K562 (cell line): ENCODE results near the gene CCDC106. TPM values are rescaled to one million over a fixed set of nuclear protein-coding genes. Genes with fewer than 3 reads are reported as not detected.

Source experiments
- ATF7 ChIP-seq: fragments of 450-650 bp; IDR thresholded peaks from 2 replicates; pipeline ENCODE4 v1.7.1; 2014; ENCODE audit warnings: mild to moderate bottlenecking, moderate library complexity
- BCLAF1 ChIP-seq, 2 experiments: fragments of 450-650 bp in 1 of 2; IDR thresholded peaks; 2 replicates each; pipeline ENCODE4 v1.6.1; 2011 to 2017; ENCODE audit warnings: low read depth in 2 of 2, antibody characterized with exemption in 1 of 2, borderline replicate concordance in 1 of 2, low read length in 1 of 2, mild to moderate bottlenecking in 1 of 2, mixed read lengths in 1 of 2; ENCODE audit not compliant: control insufficient read depth in 1 of 2
- CBX2 ChIP-seq: fragments of 200-600 bp; sonication (generic); IDR thresholded peaks from one replicate; pipeline ENCODE4 v1.6.1; 2012; ENCODE audit warnings: mild to moderate bottlenecking, low read length, inconsistent platforms; ENCODE audit not compliant: insufficient read depth, poor library complexity, severe bottlenecking
- CBX3 ChIP-seq, 2 experiments: IDR thresholded peaks; 1 replicate in 1 of 2; 2 replicates in 1 of 2; pipeline ENCODE4 v1.6.1; 2012; ENCODE audit warnings: inconsistent platforms in 2 of 2, low read length in 2 of 2, borderline replicate concordance in 1 of 2, control low read depth in 1 of 2
- CBX8 ChIP-seq: fragments of 200-600 bp; sonication (generic); IDR thresholded peaks from 2 replicates; pipeline ENCODE4 v1.6.1; 2012; ENCODE audit warnings: borderline replicate concordance, mixed run types, low read depth, mild to moderate bottlenecking, moderate library complexity, mixed read lengths, low read length, control low read depth, inconsistent platforms; ENCODE audit not compliant: poor library complexity, severe bottlenecking; ENCODE audit errors: extremely low read depth
- EGR1 ChIP-seq: fragments of 450-650 bp; conservative IDR thresholded peaks from 2 replicates; pipeline ENCODE4 v1.6.1; 2017; ENCODE audit warnings: mild to moderate bottlenecking
- GABPB1 ChIP-seq: sonication (generic); formaldehyde crosslinking; IDR thresholded peaks from 2 replicates; pipeline ENCODE4 v1.8.0; 2022; ENCODE audit warnings: mild to moderate bottlenecking, missing genetic modification reagents
- HLTF ChIP-seq: fragments of 450-650 bp; IDR thresholded peaks from 2 replicates; pipeline ENCODE4 v1.6.1; 2016
- HSF4 ChIP-seq: fragments of 250-450 bp; sonication (Bioruptor Pico); IDR thresholded peaks from 2 replicates; pipeline ENCODE4 v2.1.2; 2022; ENCODE audit warnings: mild to moderate bottlenecking, moderate library complexity, borderline replicate concordance
- IFI16 ChIP-seq: fragments of 250-450 bp; sonication (Bioruptor Pico); IDR thresholded peaks from 2 replicates; pipeline ENCODE4 v2.1.2; 2022; ENCODE audit warnings: mild to moderate bottlenecking, inconsistent platforms
- MEIS2 ChIP-seq: fragments of 450-650 bp; IDR thresholded peaks from 2 replicates; pipeline ENCODE4 v1.6.1; 2014; ENCODE audit warnings: mild to moderate bottlenecking; ENCODE audit not compliant: partially characterized antibody
- POLR2AphosphoS5 ChIP-seq: IDR thresholded peaks from 2 replicates; pipeline ENCODE4 v1.6.1; 2011; ENCODE audit warnings: mild to moderate bottlenecking, low read depth, low read length, moderate library complexity; ENCODE audit not compliant: control insufficient read depth, insufficient read depth
- TBP ChIP-seq: optimal IDR thresholded peaks from 2 replicates; pipeline ENCODE3; 2011; ENCODE audit warnings: low read depth, low read length, improper control_type of control experiment
- ZBED1 ChIP-seq: IDR thresholded peaks from 2 replicates; pipeline ENCODE4 v1.6.1; 2014
- ZNF12 ChIP-seq: sonication (generic); formaldehyde crosslinking; IDR thresholded peaks from 2 replicates; pipeline ENCODE4 v1.4.0; 2020; ENCODE audit warnings: mild to moderate bottlenecking, missing genetic modification reagents
- ZNF146 ChIP-seq: IDR thresholded peaks from one replicate; pipeline ENCODE4 v1.6.1; 2018; ENCODE audit warnings: missing compliant biosample characterization; ENCODE audit not compliant: unreplicated experiment
- ZNF165 ChIP-seq: fragments of 250-450 bp; sonication (Bioruptor Pico); IDR thresholded peaks from 2 replicates; pipeline ENCODE4 v1.4.0; 2020; ENCODE audit warnings: borderline replicate concordance
- ZNF347 ChIP-seq: fragments of 450-650 bp; formaldehyde crosslinking; IDR thresholded peaks from 2 replicates; pipeline ENCODE4 v1.4.0; 2020; ENCODE audit warnings: low read depth, mild to moderate bottlenecking, moderate library complexity
- ZNF444 ChIP-seq: fragments of 250-450 bp; sonication (Bioruptor Pico); IDR thresholded peaks from 2 replicates; pipeline ENCODE4 v1.4.0; 2020; ENCODE audit warnings: mild to moderate bottlenecking, moderate library complexity
- ZNF57 ChIP-seq: fragments of 450-650 bp; formaldehyde crosslinking; IDR thresholded peaks from 2 replicates; pipeline ENCODE4 v1.4.0; 2020; ENCODE audit warnings: mild to moderate bottlenecking, moderate library complexity
- polyA plus RNA-seq, 8 experiments: library from polyadenylated mRNA; depleted of rRNA in 4 of 8; stranded (reverse) in 5 of 8; unstranded in 3 of 8; fragments of >200 nt; fragmentation: Nextera tagmentation in 2 of 8; fragmentation: Illumina TruSeq in 1 of 8; extraction: Ambion mirVana in 2 of 8; extraction: Trizol in 1 of 8; gene quantifications; 2 replicates each; pipeline versions ENCODE4 v1.2.1 to v1.2.3, GENCODE V29; 2011 to 2014; ENCODE audit warnings: inconsistent platforms in 1 of 8, missing spikeins in 1 of 8
- total RNA-seq, 7 experiments: library from RNA; depleted of rRNA in 6 of 7; stranded (reverse); fragments of >200 nt in 6 of 7; fragmentation: Illumina TruSeq in 2 of 7; extraction: Trizol in 2 of 7; gene quantifications; 2 replicates each; pipeline versions ENCODE4 v1.2.1 to v1.2.3, GENCODE V29; 2011 to 2021; ENCODE audit warnings: low replicate concordance in 1 of 7
- TF ChIP-seq, protein P1 (sequence below): fragments of 450-650 bp; IDR thresholded peaks from 2 replicates; pipeline ENCODE4 v1.6.1; 2016; ENCODE audit warnings: low read depth, mild to moderate bottlenecking, moderate library complexity
- TF ChIP-seq, protein P2 (sequence below): sonication (generic); formaldehyde crosslinking; IDR thresholded peaks from 2 replicates; pipeline ENCODE4 v1.8.0; 2022; ENCODE audit warnings: mild to moderate bottlenecking, missing genetic modification reagents
- TF ChIP-seq, protein P3 (sequence below): fragments of 250-450 bp; sonication (Bioruptor Pico); IDR thresholded peaks from 2 replicates; pipeline ENCODE4 v1.5.0; 2021

Gene CCDC106
- total and polyA plus RNA-seq, 9 of the 15 experiments (the other 6 are each of a cell fraction or from before 2014, with no cell fraction given): 0.10 to 27.5 (median 15.0) TPM; not detected in 1

GRCh38 chr19:55654868-55655647 is 7.0 kb downstream of the CCDC106 start, which contains the start of gene U2AF2 (continued):
- 0 out of 2 replicates have a peak, but pooled peaks have one; percentile 11 for TF ChIP-seq ZNF165
- TF ChIP-seq CBX3 (IDR thresholded peaks at IDR 0.05; ENCODE audit: borderline replicate concordance in 1 of 2, low read length in 2 of 2): no peak; a peak in 1 of 3 replicates
- TF ChIP-seq CBX2: no peak
- no peak for TF ChIP-seq ZNF444
- no peak for TF ChIP-seq HSF4 (CRISPR knock-in tag)
- TF ChIP-seq ZNF347 (CRISPR knock-in tag): 0 out of 2 replicates have a peak, but pooled peaks have one; percentile 14
- no peak; the same call in 1 of the 2 replicates for TF ChIP-seq ZNF12 (CRISPR knock-in tag)
- TF ChIP-seq, protein P1, sequence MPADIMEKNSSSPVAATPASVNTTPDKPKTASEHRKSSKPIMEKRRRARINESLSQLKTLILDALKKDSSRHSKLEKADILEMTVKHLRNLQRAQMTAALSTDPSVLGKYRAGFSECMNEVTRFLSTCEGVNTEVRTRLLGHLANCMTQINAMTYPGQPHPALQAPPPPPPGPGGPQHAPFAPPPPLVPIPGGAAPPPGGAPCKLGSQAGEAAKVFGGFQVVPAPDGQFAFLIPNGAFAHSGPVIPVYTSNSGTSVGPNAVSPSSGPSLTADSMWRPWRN: no peak
- no peak for TF ChIP-seq BCLAF1 (IDR thresholded peaks at IDR 0.05; ENCODE audit: borderline replicate concordance in 1 of 2, control insufficient read depth in 1 of 2, low read depth in 2 of 2, low read length in 1 of 2)
- TF ChIP-seq EGR1: peak; percentile 48
- no peak for TF ChIP-seq ZBED1
- peak; percentile 75 for TF ChIP-seq POLR2AphosphoS5
- TF ChIP-seq GABPB1: peak; percentile 90
- TF ChIP-seq CBX8: no peak
- TF ChIP-seq ZNF146 (CRISPR knock-in tag): no peak
- TF ChIP-seq, protein P2, sequence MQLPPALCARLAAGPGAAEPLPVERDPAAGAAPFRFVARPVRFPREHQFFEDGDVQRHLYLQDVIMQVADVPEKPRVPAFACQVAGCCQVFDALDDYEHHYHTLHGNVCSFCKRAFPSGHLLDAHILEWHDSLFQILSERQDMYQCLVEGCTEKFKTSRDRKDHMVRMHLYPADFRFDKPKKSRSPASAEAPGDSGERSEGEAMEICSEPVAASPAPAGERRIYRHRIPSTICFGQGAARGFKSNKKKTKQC: peak; percentile 58; the same call in 1 of the 2 replicates
- TF ChIP-seq HLTF: no peak
- 0 out of 2 replicates have a peak, but pooled peaks have one; percentile 11 for TF ChIP-seq ZNF57 (CRISPR knock-in tag)
- peak; percentile 79 for TF ChIP-seq MEIS2
- TF ChIP-seq, protein P3, sequence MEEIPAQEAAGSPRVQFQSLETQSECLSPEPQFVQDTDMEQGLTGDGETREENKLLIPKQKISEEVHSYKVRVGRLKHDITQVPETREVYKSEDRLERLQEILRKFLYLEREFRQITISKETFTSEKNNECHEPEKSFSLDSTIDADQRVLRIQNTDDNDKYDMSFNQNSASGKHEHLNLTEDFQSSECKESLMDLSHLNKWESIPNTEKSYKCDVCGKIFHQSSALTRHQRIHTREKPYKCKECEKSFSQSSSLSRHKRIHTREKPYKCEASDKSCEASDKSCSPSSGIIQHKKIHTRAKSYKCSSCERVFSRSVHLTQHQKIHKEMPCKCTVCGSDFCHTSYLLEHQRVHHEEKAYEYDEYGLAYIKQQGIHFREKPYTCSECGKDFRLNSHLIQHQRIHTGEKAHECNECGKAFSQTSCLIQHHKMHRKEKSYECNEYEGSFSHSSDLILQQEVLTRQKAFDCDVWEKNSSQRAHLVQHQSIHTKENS (CRISPR knock-in tag): no peak
- TF ChIP-seq TBP: peak; percentile 57
- no peak for TF ChIP-seq IFI16
- TF ChIP-seq ATF7: peak; percentile 78
